HepG2 (cell line): ENCODE data around the gene JMJD6. TPM values are rescaled to one million over a fixed set of nuclear protein-coding genes. Genes with fewer than 3 reads are reported as not detected.

Source experiments
- ARHGAP35 ChIP-seq: sonication (generic); formaldehyde crosslinking; IDR thresholded peaks from 2 replicates; pipeline ENCODE4 v1.9.0; 2022; ENCODE audit warnings: mild to moderate bottlenecking, inconsistent platforms, moderate library complexity, missing genetic modification reagents, borderline replicate concordance
- ARNT2 ChIP-seq: sonication (generic); formaldehyde crosslinking; IDR thresholded peaks from 2 replicates; pipeline ENCODE4 v1.8.0; 2022; ENCODE audit warnings: mild to moderate bottlenecking, low read depth, missing genetic modification reagents, moderate library complexity
- CHD4 ChIP-seq: fragments of 200-600 bp; sonication (generic); IDR thresholded peaks from 2 replicates; pipeline ENCODE4 v1.7.0; 2017; ENCODE audit warnings: mild to moderate bottlenecking, low read length, borderline replicate concordance
- CREB1 ChIP-seq, 2 experiments: fragments of 450-650 bp in 1 of 2; IDR thresholded peaks; 2 replicates each; pipeline ENCODE4 v1.6.1; 2016 to 2017; ENCODE audit warnings: control low read depth in 1 of 2, mild to moderate bottlenecking in 1 of 2, missing compliant biosample characterization in 1 of 2, missing genetic modification characterization in 1 of 2
- HES4 ChIP-seq: sonication (generic); formaldehyde crosslinking; IDR thresholded peaks from 2 replicates; pipeline ENCODE4 v1.9.0; 2021; ENCODE audit warnings: mild to moderate bottlenecking, missing genetic modification reagents, borderline replicate concordance
- HMG20A ChIP-seq: IDR thresholded peaks from 2 replicates; pipeline ENCODE4 v1.6.1; 2016; ENCODE audit warnings: borderline replicate concordance
- MAFF ChIP-seq: IDR thresholded peaks from 2 replicates; pipeline ENCODE4 v1.6.1; 2011; ENCODE audit warnings: low read depth, low read length, improper control_type of control experiment
- PHF20 ChIP-seq: sonication (generic); formaldehyde crosslinking; IDR thresholded peaks from 2 replicates; pipeline ENCODE4 v1.5.0; 2020; ENCODE audit warnings: mild to moderate bottlenecking, missing genetic modification reagents
- SAFB2 ChIP-seq: sonication (generic); formaldehyde crosslinking; IDR thresholded peaks from 2 replicates; pipeline ENCODE4 v1.5.1; 2020; ENCODE audit warnings: missing genetic modification reagents, low read depth, mild to moderate bottlenecking, borderline replicate concordance
- STAT5B ChIP-seq: sonication (generic); formaldehyde crosslinking; IDR thresholded peaks from 2 replicates; pipeline ENCODE4 v1.4.0; 2020; ENCODE audit warnings: missing genetic modification reagents
- ZBTB3 ChIP-seq: sonication (generic); formaldehyde crosslinking; IDR thresholded peaks from 2 replicates; pipeline ENCODE4 v1.4.0; 2020; ENCODE audit warnings: low read depth, mild to moderate bottlenecking, moderate library complexity, missing genetic modification reagents, borderline replicate concordance
- ZFP1 ChIP-seq: IDR thresholded peaks from 2 replicates; pipeline ENCODE4 v1.6.1; 2016
- ZNF235 ChIP-seq: sonication (generic); formaldehyde crosslinking; IDR thresholded peaks from 2 replicates; pipeline ENCODE4 v1.8.1; 2023; ENCODE audit warnings: mild to moderate bottlenecking, missing genetic modification reagents, borderline replicate concordance
- ZNF33A ChIP-seq: sonication (generic); formaldehyde crosslinking; IDR thresholded peaks from 2 replicates; pipeline ENCODE4 v1.5.1; 2020; ENCODE audit warnings: missing genetic modification reagents, mild to moderate bottlenecking, moderate library complexity, borderline replicate concordance
- ZNF614 ChIP-seq: IDR thresholded peaks from 2 replicates; pipeline ENCODE4 v1.6.1; 2018; ENCODE audit warnings: missing biosample characterization, missing genetic modification reagents, inconsistent platforms, borderline replicate concordance
- polyA plus RNA-seq, 8 experiments: library from polyadenylated mRNA; depleted of rRNA in 3 of 8; stranded (reverse) in 7 of 8; unstranded in 1 of 8; fragments of >200 nt; fragmentation: Illumina TruSeq in 4 of 8; extraction: Trizol in 4 of 8; gene quantifications; 2 replicates each; pipeline versions ENCODE4 v1.2.1 to v1.2.3, GENCODE V29; 2011 to 2016; ENCODE audit warnings: low read depth in 4 of 8, missing spikeins in 1 of 8, mixed read lengths in 1 of 8; ENCODE audit not compliant: insufficient read depth in 1 of 8
- total RNA-seq, 5 experiments: library from RNA; depleted of rRNA; stranded (reverse); fragments of >200 nt; fragmentation: Illumina TruSeq; extraction: Trizol; gene quantifications; 2 replicates each; pipeline ENCODE4 v1.2.3, GENCODE V29; 2016; ENCODE audit warnings: low read depth in 1 of 5
- TF ChIP-seq, protein P1 (sequence below): sonication (generic); formaldehyde crosslinking; IDR thresholded peaks from 2 replicates; pipeline ENCODE4 v1.5.1; 2020; ENCODE audit warnings: missing genetic modification reagents, mild to moderate bottlenecking, borderline replicate concordance
- TF ChIP-seq, protein P2 (sequence below), 2 experiments: fragments of 450-650 bp in 1 of 2; sonication (generic) in 1 of 2; formaldehyde crosslinking; IDR thresholded peaks; 2 replicates each; pipeline versions ENCODE4 v1.5.0 to v1.8.0; 2020 to 2022; ENCODE audit warnings: mild to moderate bottlenecking in 1 of 2, missing genetic modification reagents in 1 of 2
- TF ChIP-seq, protein P3 (sequence below): sonication (generic); formaldehyde crosslinking; IDR thresholded peaks from 2 replicates; pipeline ENCODE4 v1.4.0; 2020; ENCODE audit warnings: missing genetic modification reagents
- TF ChIP-seq, protein P4 (sequence below): sonication (generic); formaldehyde crosslinking; IDR thresholded peaks from 2 replicates; pipeline ENCODE4 v1.5.0; 2020; ENCODE audit warnings: mild to moderate bottlenecking, missing genetic modification reagents, borderline replicate concordance

The JMJD6 gene
- total and polyA plus RNA-seq, 2 of the 13 experiments (the other 11 are each of a cell fraction or from before 2014, with no cell fraction given): 33.6 to 41.0 TPM

DNA sequence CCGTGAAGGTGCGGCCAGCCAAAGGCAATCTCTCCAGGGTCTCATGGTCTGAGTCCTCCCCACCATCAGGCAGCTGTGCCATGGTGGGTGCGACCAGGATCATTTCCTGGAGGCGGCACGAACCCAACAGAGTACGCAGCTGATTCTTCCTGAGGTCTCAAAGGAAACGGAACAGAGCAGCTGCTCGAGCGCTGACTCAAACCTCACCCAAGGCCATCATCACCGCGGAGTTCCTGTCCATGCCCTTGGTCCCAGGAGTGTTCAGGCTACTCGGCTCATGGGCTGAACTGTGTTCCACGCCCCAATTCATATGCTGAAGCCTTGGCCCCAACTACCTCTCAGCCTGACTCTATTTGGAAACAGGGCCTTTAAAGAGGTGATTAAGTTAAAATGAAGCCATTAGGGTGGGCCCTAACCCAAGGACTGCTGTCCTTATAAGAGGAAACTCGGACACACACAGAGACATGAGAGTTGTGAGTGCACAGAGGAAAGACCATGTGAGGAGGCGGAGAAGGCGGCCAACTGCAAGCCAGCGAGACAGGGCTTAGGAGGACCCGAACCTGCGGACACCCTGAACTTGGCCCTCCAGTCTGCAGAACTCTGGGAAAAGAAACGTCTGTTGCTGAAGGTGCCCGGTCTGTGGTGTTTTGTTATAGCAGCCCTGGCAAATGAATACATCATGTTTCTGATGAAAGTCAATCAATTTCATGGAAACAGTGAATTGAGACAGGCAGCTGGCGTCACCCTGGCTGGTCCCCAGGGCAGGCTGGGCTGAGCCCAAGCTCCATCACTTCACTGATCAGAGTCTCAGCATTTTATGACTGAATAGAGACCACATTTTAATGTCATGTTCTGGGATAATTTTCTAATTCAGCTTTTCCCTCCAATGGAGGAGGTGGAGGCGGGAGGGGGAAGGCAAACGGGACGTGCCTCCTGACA, 29.4 kb downstream of the JMJD6 start (continued):
- TF ChIP-seq, protein P1, sequence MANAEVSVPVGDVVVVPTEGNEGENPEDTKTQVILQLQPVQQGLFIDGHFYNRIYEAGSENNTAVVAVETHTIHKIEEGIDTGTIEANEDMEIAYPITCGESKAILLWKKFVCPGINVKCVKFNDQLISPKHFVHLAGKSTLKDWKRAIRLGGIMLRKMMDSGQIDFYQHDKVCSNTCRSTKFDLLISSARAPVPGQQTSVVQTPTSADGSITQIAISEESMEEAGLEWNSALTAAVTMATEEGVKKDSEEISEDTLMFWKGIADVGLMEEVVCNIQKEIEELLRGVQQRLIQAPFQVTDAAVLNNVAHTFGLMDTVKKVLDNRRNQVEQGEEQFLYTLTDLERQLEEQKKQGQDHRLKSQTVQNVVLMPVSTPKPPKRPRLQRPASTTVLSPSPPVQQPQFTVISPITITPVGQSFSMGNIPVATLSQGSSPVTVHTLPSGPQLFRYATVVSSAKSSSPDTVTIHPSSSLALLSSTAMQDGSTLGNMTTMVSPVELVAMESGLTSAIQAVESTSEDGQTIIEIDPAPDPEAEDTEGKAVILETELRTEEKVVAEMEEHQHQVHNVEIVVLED (CRISPR knock-in tag): no peak
- TF ChIP-seq, protein P2, sequence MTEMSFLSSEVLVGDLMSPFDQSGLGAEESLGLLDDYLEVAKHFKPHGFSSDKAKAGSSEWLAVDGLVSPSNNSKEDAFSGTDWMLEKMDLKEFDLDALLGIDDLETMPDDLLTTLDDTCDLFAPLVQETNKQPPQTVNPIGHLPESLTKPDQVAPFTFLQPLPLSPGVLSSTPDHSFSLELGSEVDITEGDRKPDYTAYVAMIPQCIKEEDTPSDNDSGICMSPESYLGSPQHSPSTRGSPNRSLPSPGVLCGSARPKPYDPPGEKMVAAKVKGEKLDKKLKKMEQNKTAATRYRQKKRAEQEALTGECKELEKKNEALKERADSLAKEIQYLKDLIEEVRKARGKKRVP (CRISPR knock-in tag; IDR thresholded peaks at IDR 0.05): no peak
- no peak for TF ChIP-seq HES4 (CRISPR knock-in tag)
- no peak for TF ChIP-seq ZNF33A
- no peak for TF ChIP-seq ARNT2 (CRISPR knock-in tag)
- TF ChIP-seq ZNF235 (CRISPR knock-in tag): no peak
- TF ChIP-seq ZNF614: no peak
- TF ChIP-seq ARHGAP35 (CRISPR knock-in tag): no peak
- TF ChIP-seq PHF20 (CRISPR knock-in tag): no peak
- no peak; the same call in 1 of the 2 replicates for TF ChIP-seq SAFB2
- no peak for TF ChIP-seq ZBTB3 (CRISPR knock-in tag)
- TF ChIP-seq MAFF: no peak
- TF ChIP-seq, protein P3, sequence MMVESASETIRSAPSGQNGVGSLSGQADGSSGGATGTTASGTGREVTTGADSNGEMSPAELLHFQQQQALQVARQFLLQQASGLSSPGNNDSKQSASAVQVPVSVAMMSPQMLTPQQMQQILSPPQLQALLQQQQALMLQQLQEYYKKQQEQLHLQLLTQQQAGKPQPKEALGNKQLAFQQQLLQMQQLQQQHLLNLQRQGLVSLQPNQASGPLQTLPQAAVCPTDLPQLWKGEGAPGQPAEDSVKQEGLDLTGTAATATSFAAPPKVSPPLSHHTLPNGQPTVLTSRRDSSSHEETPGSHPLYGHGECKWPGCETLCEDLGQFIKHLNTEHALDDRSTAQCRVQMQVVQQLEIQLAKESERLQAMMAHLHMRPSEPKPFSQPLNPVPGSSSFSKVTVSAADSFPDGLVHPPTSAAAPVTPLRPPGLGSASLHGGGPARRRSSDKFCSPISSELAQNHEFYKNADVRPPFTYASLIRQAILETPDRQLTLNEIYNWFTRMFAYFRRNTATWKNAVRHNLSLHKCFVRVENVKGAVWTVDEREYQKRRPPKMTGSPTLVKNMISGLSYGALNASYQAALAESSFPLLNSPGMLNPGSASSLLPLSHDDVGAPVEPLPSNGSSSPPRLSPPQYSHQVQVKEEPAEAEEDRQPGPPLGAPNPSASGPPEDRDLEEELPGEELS: peak; percentile 53; the same call in 1 of the 2 replicates
- TF ChIP-seq ZFP1 (CRISPR knock-in tag): no peak
- TF ChIP-seq, protein P4, sequence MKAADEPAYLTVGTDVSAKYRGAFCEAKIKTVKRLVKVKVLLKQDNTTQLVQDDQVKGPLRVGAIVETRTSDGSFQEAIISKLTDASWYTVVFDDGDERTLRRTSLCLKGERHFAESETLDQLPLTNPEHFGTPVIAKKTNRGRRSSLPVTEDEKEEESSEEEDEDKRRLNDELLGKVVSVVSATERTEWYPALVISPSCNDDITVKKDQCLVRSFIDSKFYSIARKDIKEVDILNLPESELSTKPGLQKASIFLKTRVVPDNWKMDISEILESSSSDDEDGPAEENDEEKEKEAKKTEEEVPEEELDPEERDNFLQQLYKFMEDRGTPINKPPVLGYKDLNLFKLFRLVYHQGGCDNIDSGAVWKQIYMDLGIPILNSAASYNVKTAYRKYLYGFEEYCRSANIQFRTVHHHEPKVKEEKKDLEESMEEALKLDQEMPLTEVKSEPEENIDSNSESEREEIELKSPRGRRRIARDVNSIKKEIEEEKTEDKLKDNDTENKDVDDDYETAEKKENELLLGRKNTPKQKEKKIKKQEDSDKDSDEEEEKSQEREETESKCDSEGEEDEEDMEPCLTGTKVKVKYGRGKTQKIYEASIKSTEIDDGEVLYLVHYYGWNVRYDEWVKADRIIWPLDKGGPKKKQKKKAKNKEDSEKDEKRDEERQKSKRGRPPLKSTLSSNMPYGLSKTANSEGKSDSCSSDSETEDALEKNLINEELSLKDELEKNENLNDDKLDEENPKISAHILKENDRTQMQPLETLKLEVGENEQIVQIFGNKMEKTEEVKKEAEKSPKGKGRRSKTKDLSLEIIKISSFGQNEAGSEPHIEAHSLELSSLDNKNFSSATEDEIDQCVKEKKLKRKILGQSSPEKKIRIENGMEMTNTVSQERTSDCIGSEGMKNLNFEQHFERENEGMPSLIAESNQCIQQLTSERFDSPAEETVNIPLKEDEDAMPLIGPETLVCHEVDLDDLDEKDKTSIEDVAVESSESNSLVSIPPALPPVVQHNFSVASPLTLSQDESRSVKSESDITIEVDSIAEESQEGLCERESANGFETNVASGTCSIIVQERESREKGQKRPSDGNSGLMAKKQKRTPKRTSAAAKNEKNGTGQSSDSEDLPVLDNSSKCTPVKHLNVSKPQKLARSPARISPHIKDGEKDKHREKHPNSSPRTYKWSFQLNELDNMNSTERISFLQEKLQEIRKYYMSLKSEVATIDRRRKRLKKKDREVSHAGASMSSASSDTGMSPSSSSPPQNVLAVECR (CRISPR knock-in tag): peak; percentile 41; the same call in 1 of the 2 replicates
- TF ChIP-seq STAT5B: no peak
- TF ChIP-seq CHD4: no peak
- TF ChIP-seq HMG20A (CRISPR knock-in tag): peak; percentile 46; the same call in 1 of the 2 replicates
- TF ChIP-seq CREB1 (IDR thresholded peaks at IDR 0.05): no peak
- no peak for TF ChIP-seq CREB1 (CRISPR knock-in tag; IDR thresholded peaks at IDR 0.05)
